22Rv1 (cell line): ENCODE results near the gene R3HDM2.

Source experiments
- CTCF ChIP-seq: fragments of 450-650 bp; IDR thresholded peaks from 2 replicates; pipeline ENCODE4 v1.5.1; 2017; ENCODE audit warnings: mild to moderate bottlenecking
- ZFX ChIP-seq: fragments of 450-650 bp; IDR thresholded peaks from 2 replicates; pipeline ENCODE4 v1.6.1; 2017; ENCODE audit warnings: antibody characterized with exemption, borderline replicate concordance

GRCh38 chr12:57204454-57204853 is 226.4 kb downstream of the R3HDM2 start:
- TF ChIP-seq CTCF, result no peak
- no peak for TF ChIP-seq ZFX
